Stomach smooth muscle (tissue), 2 donors: ENCODE results near the gene PCDHGB5.
"Not testable (repeated sequence)": the region's sequence is repeated elsewhere in the genome, so short reads cannot be mapped to it uniquely, and the experiment has no call there.

Experiments
- H3K27ac ChIP-seq: one replicate; pipeline ENCODE4 v1.7.0; 2013; ENCODE audit warnings: mild to moderate bottlenecking, low read length, inconsistent platforms
- H3K27me3 ChIP-seq, 2 donors: one replicate each; pipeline ENCODE4 v1.7.0; 2013; ENCODE audit warnings: low read length in 2 of 2; ENCODE audit not compliant: insufficient read depth in 2 of 2, control insufficient read depth in 1 of 2
- H3K36me3 ChIP-seq, 2 donors: one replicate each; pipeline ENCODE4 v1.7.0; 2013; ENCODE audit warnings: low read length in 2 of 2; ENCODE audit not compliant: control insufficient read depth in 2 of 2, insufficient read depth in 2 of 2
- H3K4me1 ChIP-seq: one replicate; pipeline ENCODE4 v1.7.0; 2013; ENCODE audit warnings: low read length; ENCODE audit not compliant: control insufficient read depth, insufficient read depth
- H3K4me3 ChIP-seq, 2 donors: one replicate each; pipeline ENCODE4 v1.7.0; 2013; ENCODE audit warnings: low read length in 2 of 2
- H3K9ac ChIP-seq, 2 donors: one replicate each; pipeline ENCODE4 v1.7.0; 2013; ENCODE audit warnings: low read length in 2 of 2, mild to moderate bottlenecking in 1 of 2
- H3K9me3 ChIP-seq, 2 donors: one replicate each; pipeline ENCODE4 v1.7.0; 2013; ENCODE audit warnings: low read length in 2 of 2; ENCODE audit not compliant: control insufficient read depth in 2 of 2
- donor health status: healthy.
- donor health status: Pancreatic carcinoma.

The PCDHGB5 gene

GRCh38 chr5:141397756-141398551 lies at the start of gene PCDHGB5:
PCDHGB5 (plus strand) TSS chr5:141397947; CDS start chr5:141398128, 181 bp downstream.
- H3K27me3 ChIP-seq, H3K27ac ChIP-seq, H3K4me1 ChIP-seq, H3K36me3 ChIP-seq, H3K9ac ChIP-seq: not testable (repeated sequence)
- peaks cover 18 to 71% of the 10 kb centered on the region in 2 donors for H3K9me3 ChIP-seq
- H3K4me3 ChIP-seq: peak within 1 kb of the TSS; percentile 55 to 62

DNA sequence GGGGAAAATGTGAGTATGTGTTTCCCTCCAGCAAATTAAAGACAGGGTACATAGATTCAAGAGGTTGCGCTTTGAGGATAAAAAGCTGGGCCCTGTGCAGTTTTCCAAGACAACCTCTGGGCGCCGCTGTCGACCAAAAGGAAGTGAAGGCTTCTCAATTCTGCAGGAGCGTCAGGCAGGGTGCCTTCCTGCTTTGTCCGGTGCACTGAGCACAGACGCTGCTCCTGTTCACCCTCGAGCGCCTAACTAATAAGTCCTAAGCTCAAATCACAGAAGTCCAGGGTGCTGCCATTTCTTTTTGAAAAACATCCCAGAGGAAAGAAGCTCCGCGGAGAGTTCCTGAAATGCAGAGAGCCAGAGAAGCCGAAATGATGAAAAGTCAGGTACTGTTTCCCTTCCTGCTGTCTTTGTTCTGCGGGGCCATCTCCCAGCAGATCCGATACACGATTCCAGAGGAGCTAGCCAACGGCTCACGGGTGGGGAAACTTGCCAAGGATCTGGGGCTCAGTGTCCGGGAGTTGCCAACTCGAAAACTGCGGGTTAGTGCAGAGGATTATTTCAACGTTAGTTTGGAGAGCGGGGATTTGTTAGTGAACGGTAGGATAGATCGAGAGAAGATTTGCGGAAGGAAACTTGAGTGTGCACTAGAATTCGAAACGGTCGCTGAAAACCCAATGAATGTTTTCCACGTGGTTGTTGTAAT lies 47.7 kb upstream of the PCDHGB5 start, which contains the start of gene PCDHGB1:
TSS of gene PCDHGB1 (plus strand) at position 183 of the 703 bp plus-strand sequence. CDS start at position 345, 162 bp downstream.
- Histone ChIP-seq H3K27ac (no peak within 1 kb of the TSS), H3K4me1 (no peaks in the 10 kb centered on the region), H3K9ac (no peak within 1 kb of the TSS), H3K27me3 (peaks cover 0 to 7% of the 10 kb centered on the region in 2 donors), H3K4me3 (peak within 1 kb of the TSS; percentile 40 to 65), H3K9me3 (peaks cover 26 to 44% of the 10 kb centered on the region in 2 donors), H3K36me3 (no peaks in the 10 kb centered on the region)

GRCh38 chr5:141351591-141351990 lies 46.2 kb upstream of the PCDHGB5 start:
- Histone ChIP-seq H3K9ac (no peak overlapping the region), H3K9me3 (peaks cover 31 to 52% of the 10 kb centered on the region in 2 donors), H3K4me3 (peak overlapping the region in 1 of 2 donors; percentile 65), H3K36me3 (peaks cover 0 to 2% of the 10 kb centered on the region in 2 donors), H3K27me3 (peaks cover 0 to 7% of the 10 kb centered on the region in 2 donors), H3K27ac (no peak overlapping the region), H3K4me1 (no peaks in the 10 kb centered on the region)

- Histone ChIP-seq H3K27me3 (peaks cover 0 to 7% of the 10 kb centered on the region in 2 donors), H3K36me3 (peaks cover 0 to 2% of the 10 kb centered on the region in 2 donors), H3K9ac (no peak within 1 kb of the TSS), H3K27ac (no peak within 1 kb of the TSS), H3K9me3 (peaks cover 35 to 70% of the 10 kb centered on the region in 2 donors), H3K4me1 (no peaks in the 10 kb centered on the region), H3K4me3 (peak within 1 kb of the TSS; percentile 42 to 70)
Observed at GRCh38 chr5:141354900-141355469, 42.8 kb upstream of the PCDHGB5 start, which contains the start of gene PCDHGA4. PCDHGA4 (plus strand) TSS chr5:141355021; CDS start chr5:141355108, 87 bp downstream.

DNA sequence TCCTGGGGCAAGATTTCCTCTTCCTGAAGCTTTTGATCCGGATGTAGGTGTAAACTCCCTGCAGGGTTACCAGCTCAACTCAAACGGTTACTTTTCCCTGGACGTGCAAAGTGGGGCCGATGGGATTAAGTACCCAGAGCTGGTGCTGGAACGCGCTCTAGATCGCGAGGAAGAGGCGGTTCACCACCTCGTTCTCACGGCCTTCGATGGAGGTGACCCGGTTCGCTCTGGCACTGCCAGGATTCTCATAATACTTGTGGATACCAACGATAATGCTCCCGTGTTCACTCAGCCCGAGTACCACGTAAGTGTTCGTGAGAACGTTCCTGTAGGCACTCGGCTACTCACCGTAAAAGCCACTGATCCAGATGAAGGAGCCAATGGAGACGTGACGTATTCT lies 42.1 kb upstream of the PCDHGB5 start:
- H3K27ac ChIP-seq: no peak overlapping the region
- H3K27me3 ChIP-seq: peaks cover 0 to 7% of the 10 kb centered on the region in 2 donors
- no peaks in the 10 kb centered on the region for H3K4me1 ChIP-seq
- peaks cover 0 to 2% of the 10 kb centered on the region in 2 donors for H3K36me3 ChIP-seq
- H3K9ac ChIP-seq: no peak overlapping the region
- H3K4me3 ChIP-seq: peak overlapping the region; percentile 42 to 70
- peaks cover 35 to 71% of the 10 kb centered on the region in 2 donors for H3K9me3 ChIP-seq

DNA sequence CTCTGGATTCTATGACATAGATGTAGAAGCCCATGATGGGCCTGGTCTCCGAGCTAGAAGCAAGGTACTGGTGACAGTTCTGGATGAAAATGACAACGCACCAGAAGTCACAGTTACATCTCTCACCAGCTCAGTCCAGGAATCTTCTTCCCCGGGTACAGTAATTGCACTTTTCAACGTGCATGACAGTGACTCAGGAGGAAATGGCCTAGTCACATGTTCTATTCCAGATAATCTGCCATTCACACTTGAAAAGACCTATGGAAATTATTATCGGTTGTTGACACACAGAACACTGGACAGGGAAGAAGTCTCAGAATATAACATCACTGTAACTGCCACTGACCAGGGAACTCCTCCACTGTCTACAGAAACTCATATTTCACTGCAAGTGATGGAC lies 41.6 kb upstream of the PCDHGB5 start:
- H3K4me3 ChIP-seq: peak overlapping the region in 1 of 2 donors; percentile 42
- no peaks in the 10 kb centered on the region for H3K4me1 ChIP-seq
- peaks cover 0 to 2% of the 10 kb centered on the region in 2 donors for H3K36me3 ChIP-seq
- H3K27ac ChIP-seq: no peak overlapping the region
- peaks cover 0 to 3% of the 10 kb centered on the region in 2 donors for H3K27me3 ChIP-seq
- H3K9ac ChIP-seq: no peak overlapping the region
- peaks cover 36 to 71% of the 10 kb centered on the region in 2 donors for H3K9me3 ChIP-seq

DNA sequence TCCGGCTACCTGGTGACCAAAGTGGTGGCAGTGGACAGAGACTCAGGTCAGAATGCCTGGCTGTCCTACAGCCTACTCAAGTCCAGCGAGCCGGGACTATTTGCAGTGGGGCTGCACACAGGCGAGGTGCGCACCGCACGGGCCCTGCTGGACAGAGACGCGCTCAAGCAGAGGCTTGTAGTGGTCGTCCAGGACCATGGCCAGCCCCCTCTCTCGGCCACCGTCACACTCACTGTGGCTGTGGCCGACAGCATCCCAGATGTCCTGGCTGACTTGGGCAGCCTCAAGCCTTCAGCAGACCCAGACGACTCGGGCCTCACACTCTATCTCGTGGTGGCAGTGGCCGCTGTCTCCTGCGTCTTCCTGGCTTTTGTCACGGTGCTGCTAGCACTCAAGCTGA lies 40.8 kb upstream of the PCDHGB5 start:
- no peak overlapping the region for H3K9ac ChIP-seq
- peaks cover 0 to 2% of the 10 kb centered on the region in 2 donors for H3K36me3 ChIP-seq
- H3K27ac ChIP-seq: no peak overlapping the region
- H3K9me3 ChIP-seq: peaks cover 33 to 70% of the 10 kb centered on the region in 2 donors
- H3K4me1 ChIP-seq: no peaks in the 10 kb centered on the region
- peak overlapping the region; percentile 18 to 47 for H3K4me3 ChIP-seq
- peaks cover 0 to 3% of the 10 kb centered on the region in 2 donors for H3K27me3 ChIP-seq

- H3K9me3 ChIP-seq: peaks cover 39 to 70% of the 10 kb centered on the region in 2 donors
- no peaks in the 10 kb centered on the region for H3K27me3 ChIP-seq
- peaks cover 0 to 2% of the 10 kb centered on the region in 2 donors for H3K36me3 ChIP-seq
- no peaks in the 10 kb centered on the region for H3K4me1 ChIP-seq
- H3K9ac ChIP-seq: no peak within 1 kb of the TSS
- no peak within 1 kb of the TSS for H3K27ac ChIP-seq
- peak within 1 kb of the TSS; percentile 49 to 54 for H3K4me3 ChIP-seq
Observed at GRCh38 chr5:141359790-141360426, 37.8 kb upstream of the PCDHGB5 start, which contains the start of gene PCDHGB2. PCDHGB2 (plus strand) TSS chr5:141359994; CDS start chr5:141360136, 142 bp downstream.

DNA sequence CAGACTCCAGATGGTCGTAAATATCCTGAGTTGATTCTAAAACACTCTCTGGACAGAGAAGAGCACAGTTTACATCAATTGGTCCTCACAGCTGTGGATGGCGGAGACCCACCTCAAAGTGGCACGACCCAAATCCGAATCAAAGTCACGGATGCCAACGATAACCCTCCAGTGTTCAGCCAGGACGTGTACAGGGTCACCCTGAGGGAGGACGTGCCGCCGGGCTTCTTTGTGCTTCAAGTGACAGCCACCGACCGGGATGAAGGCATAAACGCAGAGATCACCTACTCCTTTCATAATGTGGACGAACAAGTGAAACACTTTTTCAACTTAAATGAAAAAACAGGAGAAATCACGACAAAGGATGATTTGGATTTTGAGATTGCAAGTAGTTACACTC lies 37.1 kb upstream of the PCDHGB5 start:
- Histone ChIP-seq H3K4me3 (peak overlapping the region; percentile 49 to 54), H3K9me3 (peaks cover 41 to 70% of the 10 kb centered on the region in 2 donors), H3K27me3 (no peaks in the 10 kb centered on the region)

GRCh38 chr5:141362719-141363118 lies 35.0 kb upstream of the PCDHGB5 start:
- no peaks in the 10 kb centered on the region for H3K27me3 ChIP-seq
- H3K4me1 ChIP-seq: no peaks in the 10 kb centered on the region
- peaks cover 36 to 64% of the 10 kb centered on the region in 2 donors for H3K9me3 ChIP-seq
- H3K4me3 ChIP-seq: no peak overlapping the region
- H3K36me3 ChIP-seq: no peaks in the 10 kb centered on the region
- no peak overlapping the region for H3K27ac ChIP-seq
- no peak overlapping the region for H3K9ac ChIP-seq

More for the DNA sequence above, 37.1 kb upstream of the PCDHGB5 start:
- Histone ChIP-seq H3K36me3 (peaks cover 0 to 2% of the 10 kb centered on the region in 2 donors), H3K27ac (no peak overlapping the region), H3K9ac (no peak overlapping the region), H3K4me1 (no peaks in the 10 kb centered on the region)
